Middle frontal gyrus (tissue), 1 donor: Measurements from ENCODE around the gene EEA1.
A peak's percentile ranks its signal among the peaks of the same experiment; 100 is the strongest.
"Not testable (repeated sequence)": the region's sequence is repeated elsewhere in the genome, so short reads cannot be mapped to it uniquely, and the experiment has no call there.

Experiments used
- DNase-seq: peaks from one replicate; pipeline ENCODE4 v3.0.0-alpha.2; 2015; ENCODE audit warnings: low spot score; ENCODE audit errors: extremely low spot score

EEA1 gene

DNA sequence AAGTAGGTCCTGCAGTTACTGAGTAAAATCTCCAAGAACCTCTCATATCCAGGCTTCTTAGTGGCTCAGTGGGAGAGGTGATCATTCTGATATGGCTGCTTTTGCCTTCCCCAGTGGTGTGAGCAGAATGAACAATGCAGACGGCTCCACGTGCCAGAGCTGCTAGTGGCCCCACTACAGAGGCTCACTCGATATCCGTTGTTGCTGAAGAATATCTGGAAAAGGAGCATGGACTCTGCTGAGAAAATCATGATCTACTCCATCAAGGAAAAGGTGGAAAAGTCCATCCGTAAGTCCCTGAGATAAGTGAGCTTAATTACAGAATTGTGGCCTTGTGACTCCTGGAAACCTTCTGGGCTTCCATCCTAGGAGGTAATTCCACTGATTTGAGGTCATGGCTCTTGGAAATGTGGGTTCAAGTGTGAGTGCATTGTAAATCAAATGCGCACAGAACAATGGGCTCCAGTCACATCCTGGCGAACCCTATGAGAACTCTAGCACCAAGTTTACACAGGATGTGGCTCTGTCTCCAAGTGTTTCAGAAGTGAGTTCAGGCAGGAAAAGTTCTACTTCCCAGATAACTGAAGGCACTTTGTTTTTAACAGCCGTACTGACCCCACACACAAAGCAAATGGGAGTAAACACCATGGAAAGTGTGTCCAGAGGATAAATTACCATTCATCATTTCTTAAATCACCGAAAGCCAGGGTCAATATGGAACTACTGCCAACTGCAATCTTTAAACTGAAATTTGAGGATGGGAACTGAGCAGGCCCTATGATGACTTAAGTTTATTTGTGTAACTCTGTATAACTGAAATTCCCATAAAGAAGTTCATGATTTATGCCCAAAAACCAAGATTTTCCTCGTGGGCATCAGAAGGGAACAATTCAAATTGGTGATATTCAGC is 174.9 kb downstream of the EEA1 start:
- no peak for DNase-seq

DNA sequence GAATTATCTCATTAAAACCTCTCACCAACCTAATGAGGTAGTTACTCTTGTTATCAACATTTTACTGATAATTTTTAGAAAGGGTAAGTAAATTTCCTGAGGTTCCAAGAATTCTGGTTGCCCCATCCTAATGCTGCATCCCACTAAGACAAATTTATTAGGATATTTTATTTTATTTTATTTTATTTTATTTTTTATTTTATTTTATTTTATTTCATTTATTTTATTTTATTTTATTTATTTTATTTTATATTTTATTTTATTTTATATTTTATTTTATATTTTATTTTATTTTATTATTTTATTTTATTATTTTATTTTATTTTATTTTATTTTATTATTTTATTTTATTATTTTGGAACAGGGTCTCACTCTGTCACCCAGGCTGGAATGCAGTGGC is 179.4 kb downstream of the EEA1 start:
- DNase-seq, result not testable (repeated sequence)

DNA sequence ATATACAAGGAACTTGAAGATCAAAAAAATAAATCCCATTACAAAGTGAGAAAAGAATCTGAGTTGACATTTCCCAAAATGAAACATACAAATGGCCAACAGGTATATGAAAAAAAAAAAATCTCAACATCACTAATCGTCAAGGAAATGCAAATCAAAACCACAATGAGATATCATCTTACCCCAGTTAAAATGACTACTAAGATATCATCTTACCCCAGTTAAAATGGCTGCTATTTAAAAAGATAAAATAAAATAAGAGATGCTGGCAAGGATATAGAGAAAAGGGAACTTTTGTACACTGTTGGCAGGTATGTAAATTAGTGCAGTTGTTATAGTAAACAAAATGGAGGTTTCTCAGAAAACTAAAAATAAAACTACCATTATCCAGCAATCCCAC is 181.9 kb downstream of the EEA1 start:
- no peak for DNase-seq

DNA sequence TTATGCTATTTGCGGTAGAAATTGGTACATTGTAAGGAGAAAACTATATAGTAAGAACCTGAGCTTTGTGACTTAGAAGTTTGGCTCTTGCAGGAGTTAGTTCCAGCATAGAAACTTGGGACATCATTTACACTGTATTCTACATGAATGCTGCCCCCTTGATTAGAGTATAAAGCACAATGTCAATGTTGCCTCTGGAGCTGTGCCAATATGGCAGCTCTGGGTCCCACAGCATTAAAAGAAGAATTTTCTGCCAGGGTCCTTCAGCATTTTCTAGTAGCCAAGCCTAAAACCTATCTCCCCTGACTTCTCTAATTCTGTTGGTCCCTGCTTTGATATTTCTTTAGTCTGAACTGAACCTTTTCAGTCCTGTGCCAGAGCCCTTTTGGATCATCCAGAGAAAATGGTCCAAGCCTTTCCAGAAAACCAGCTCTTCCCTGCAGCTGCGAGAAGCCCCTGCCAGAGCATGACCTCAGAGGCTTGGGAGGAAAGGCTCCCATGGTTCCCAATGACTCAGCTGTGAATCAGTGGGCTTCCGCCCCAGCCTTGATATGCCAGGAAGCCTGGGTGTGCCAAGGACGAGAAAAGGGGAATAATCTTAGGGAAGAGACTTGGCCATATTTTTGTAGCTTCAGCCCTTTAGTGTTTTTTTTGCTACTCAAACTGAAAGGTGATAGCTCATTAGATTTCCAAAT is 183.1 kb downstream of the EEA1 start:
- no peak for DNase-seq

DNA sequence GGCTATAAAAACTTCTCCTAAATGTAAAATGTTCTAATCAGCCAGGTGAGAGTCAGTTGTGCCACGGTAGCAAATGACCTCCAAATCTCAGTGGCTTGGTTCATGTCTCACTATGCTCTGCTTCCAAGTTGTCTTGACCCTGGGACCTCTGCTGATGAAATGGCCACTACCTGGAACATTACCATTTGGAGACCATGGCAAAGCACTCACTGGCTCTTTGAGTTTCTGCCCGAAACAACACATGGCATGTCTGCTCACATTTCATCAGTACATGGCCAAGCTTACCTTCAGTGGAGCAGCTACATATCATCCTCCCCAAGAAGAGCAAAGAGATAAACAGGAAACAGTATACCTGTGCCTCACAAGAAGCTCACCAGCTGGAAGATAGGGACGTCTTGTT is 186.1 kb downstream of the EEA1 start:
- DNase-seq, result no peak

DNA sequence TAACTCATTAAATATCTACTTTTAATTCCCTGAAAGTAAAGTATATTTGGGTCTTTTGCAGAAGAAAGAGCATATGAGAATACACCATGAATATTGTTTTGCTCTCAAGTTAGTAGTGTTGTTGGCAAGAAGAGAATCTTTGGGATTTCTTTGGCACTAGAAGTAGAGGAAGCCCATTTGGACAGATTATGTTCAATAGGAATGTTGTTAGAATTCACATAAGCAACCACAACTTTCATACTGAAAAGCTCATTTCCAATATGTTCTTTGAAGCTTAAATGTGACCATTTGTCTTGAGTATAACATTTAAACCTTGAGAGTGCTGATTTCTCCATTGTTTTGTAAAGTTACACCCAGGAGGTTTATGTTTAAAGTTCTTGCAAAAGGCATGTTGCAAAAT is 188.7 kb downstream of the EEA1 start:
- DNase-seq, result no peak

DNA sequence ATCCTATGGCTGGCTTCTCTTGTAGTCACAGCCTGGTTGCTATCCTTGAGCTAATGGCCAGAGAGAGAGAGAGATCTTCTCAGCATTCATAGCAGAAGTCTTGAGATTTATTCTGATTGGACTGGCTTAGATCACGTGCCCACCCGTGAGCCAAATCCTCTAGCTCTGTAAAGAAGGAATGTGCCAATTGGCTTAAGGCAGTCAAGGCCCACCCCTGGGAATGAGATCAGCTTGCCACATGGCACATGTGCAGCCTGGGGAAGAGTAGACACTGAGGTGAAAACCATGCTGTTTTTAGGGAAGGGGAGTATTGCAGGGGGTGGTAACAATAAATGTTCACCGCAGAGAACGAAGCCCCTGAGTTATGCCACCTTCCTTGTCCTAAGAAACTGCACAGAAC is 190.0 kb downstream of the EEA1 start:
- DNase-seq, result no peak

DNA sequence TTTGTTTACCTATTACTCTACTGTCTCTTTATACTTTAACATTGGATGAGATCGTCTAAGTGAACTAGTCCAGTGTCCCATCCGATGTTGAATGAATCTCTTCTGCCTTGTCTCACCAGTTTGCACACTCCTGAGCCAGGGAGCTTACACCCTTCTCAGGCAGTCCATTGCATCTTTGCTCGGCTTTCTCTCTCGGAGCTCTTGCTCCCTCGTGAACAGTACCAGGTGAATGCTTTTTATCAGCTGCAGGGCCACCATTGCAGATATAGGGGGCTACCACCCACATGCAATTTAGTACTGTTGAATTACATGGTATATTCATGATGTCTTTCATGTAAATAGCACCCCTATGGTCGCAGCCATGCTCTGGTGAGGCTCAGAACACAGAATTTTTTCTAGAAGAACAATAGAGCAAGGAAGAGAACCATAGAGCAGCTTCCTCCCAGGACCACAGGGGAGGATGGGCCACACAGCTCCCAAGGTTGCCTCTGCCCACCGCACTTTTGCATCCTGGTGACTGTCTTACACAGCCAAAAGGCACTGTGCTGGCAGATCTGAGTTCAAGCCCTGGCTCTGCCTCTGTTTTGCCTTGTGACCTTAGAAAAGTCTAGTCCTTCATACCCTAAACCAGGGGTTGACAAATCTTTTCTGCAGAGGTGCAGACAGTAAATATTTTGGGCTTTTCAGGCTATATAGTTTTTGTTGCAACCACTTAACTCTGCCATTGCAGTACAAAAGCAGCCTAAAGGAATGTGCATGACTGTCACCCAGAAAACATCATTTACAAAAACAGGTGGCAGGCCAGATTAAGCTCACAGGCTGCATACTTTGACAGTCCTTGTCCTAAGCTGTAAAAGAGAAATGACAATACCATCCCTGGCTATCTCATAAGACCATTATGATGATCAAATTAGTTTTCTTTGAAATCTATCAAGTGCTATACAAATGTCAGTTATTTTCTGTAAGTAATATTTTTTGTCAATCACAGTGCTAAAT is 190.9 kb downstream of the EEA1 start:
- DNase-seq, result no peak

DNA sequence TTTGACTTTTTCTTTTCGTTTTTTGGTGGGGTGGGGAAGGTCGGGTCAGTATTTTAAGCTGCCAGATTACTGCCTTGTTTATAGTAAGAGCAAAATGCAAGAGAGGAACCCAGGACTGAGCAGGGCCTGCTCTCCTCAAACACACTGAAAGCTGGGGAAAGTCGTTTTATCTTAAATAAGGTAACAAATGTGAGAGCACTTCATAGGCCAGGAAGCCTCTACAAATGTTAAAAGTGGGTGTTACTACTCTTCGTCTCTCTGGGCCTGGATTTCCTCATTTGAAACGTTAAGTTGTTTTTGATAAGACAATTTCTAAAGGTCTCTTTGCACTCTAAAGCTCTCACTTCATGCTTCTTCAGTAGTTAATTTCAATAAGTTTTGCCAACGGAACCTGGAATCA is 192.5 kb downstream of the EEA1 start:
- DNase-seq, result no peak

DNA sequence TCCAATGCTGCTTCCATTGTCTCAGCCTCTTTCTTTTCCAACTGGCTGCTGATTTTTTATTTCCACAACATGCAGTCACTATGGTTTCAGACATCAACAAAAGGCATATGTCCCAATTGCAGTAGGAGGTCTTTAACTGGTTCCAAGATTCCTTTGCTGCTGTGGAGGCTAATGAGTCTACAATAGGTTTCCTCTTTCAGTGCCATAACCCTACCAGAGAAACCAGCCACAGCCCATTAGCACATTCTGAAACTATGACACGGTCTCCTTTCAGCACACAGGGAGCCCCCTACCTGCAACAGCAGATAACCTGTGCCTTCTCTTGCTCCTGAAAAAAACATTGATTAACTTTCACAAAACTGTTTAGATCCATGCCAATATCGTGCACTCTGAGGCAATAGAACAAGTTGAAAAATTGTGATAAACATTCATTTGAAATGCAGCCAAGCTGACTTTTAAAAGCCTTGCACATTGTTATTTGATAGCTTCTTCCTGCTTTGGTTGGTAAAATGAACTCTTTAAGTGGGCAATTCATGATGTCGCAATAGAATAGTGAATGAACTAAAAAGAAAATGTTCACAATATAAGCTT is 193.9 kb downstream of the EEA1 start:
- no peak for DNase-seq

DNA sequence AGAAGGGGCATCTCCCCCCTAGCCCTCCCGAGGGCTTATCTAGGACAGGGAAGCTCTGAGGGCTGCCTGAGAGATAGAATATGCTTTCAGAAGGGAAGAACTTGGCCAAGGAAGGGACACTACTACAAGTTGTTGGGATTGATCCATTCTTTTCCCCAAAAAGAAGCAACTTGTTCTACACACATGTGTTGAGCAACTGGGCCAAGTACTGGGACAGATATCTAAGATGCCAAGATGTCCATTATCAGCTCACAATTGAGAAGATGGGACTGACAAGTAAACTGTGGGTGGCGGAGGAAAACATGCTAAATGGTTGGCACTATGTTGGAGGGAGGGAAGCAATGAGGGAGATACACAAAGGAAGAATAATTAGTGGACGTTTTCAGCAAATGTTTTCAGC is 195.4 kb downstream of the EEA1 start:
- no peak for DNase-seq

DNA sequence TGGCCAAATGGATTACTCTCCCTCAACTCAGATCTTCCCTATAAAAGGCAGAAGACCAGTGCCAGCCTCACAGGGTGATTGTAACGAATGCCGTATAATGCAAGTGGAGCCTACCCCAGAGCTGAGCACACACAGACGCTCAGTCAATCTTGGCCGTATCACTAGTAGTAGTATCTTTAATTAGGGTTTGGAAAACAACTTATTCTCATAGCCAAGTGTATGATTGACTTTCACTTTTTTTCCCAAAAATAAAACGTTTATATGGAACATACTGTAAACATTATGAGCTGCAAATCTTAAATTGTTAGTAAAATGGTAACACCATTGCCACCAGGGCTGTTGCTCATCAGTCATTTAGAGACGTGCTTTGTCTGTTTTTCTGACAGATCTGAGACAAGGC is 195.9 kb downstream of the EEA1 start:
- no peak for DNase-seq

DNA sequence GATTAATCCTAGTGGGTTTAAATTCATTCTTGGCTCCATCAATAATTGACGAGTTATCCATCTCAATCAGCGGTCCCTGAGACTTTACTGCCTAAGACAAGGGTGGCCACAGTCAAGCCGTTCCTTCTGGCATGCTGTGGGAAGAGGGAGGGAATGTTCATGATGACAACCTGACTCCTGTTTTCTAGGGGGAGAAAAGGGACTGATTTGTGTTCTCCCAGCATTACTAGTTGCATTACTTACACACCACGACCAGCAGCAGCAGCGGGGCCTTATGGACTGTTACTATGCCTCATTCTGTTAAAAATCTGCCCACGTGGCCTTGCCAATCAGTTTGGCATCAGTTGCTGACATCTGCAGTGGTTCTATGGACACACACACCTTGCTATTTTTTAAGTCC is 196.4 kb downstream of the EEA1 start:
- DNase-seq, result no peak

DNA sequence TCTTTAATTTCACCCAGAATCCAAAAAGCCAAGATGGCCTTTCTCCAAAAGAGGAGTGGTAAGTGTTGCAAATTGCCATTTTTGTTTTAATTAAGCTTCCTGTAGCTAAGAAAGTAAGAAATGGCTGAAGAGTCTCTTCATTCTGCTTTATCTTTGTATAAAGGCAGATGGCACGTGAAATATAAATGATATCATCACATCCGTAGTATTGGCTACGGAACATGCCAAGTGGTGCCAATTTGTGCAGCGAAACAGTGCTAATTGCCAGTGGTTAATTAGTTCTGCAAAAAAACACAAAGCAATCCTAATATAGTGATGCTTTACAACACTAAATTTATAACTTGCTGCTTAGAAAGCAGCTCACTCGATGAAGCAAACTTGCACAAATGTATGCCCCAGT is 196.9 kb downstream of the EEA1 start:
- no peak for DNase-seq

DNA sequence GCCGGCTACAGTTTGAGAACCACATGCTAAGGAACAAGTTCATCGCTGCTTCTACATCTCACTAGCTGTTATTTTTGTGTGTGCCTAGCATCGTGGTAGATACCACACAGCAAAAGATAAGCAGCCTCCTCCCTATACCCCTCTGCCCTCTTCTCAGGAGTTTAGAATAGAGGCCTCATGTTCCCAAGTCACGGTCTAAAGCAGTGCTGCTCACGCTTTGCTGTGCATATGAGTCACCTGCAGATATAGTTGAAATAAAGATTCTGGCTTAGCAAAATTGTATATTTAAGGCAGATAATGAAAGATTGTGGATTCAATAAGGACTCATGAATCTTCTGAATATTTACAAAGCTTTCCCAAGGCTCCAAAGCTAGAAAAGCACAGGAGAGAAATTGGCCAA is 198.3 kb downstream of the EEA1 start:
- no peak for DNase-seq

DNA sequence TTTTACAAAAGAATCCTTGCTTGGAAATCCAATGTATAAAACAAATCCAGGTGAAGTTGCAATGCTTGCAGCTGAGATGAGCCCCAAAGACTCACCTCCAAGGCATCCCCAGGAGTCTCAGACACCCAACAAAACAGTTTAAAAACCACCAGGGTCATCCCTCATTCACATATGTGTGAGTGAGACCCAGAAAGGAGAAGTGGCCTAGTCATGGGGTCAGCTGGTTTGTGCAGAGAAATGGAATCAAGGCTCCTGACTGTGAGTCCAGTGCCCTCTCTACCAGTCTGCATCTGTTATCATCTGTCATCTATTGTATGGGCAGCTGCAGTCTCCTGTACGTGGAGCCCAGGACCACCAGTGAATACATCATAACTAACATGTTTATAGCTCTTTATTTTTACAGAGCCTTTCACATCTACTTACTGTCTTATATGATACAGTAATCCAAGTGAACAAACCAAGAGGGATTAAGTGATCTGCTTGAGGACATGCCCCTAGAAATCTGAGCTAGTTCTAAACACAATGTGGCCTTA is 199.3 kb downstream of the EEA1 start:
- DNase-seq, result no peak

DNA sequence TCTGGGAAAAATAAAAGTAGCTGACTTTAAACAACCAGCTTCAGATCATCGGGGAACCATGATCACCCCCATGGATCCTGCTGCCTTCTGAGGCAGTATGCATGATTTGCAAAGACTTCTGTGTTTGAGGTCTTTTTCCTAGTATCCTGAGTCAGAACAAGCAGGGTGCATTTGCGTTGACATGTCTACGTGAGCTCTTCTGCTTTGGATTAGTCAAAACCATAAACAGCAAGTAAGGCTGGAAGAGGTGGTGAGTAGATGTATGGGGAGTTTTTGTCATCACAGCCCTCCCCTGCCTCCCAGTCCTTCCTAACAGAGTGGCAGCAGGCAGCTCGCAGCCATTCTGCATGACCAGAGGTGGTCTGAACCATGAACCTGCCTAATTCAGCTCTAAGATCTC is 202.2 kb downstream of the EEA1 start:
- DNase-seq, result no peak

DNA sequence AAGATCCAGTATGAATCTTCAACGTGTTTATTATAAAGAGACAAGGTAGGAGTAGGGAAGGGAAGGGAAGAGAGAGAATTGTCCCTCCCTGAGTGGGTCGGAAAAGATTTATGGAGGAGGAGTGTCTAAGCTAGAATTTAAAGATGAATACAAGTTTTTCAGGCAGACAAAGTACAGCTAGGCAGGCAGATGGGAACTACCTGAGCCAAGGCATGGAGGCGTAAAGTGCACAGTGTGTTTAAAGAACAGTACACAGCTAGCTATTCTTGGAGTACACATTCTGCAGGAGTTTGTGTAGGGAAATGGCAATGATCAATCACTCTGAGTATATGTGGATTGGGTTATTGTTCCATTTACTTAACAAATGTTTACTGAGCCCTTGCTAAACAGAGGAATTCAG is 206.2 kb downstream of the EEA1 start:
- peak; percentile 12 for DNase-seq

DNA sequence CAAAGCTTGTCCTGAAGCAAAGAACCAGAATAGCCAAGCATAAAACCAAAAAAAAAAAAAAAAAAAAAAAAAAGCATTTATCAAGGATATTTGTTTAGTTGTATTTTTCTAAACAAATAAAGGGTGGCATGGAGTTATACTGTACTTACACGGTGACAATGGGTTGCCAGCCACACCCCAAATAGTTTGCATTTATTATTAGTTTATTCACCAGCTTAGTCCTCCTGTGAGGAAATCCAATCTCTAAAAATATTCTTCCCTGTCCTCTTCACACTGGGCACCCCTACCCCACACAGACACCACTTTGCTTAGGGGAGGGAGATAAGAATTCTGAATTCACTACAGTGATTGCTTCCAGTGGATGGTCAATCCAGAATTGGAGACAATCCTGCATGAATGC is 207.4 kb downstream of the EEA1 start:
- no peak for DNase-seq

DNA sequence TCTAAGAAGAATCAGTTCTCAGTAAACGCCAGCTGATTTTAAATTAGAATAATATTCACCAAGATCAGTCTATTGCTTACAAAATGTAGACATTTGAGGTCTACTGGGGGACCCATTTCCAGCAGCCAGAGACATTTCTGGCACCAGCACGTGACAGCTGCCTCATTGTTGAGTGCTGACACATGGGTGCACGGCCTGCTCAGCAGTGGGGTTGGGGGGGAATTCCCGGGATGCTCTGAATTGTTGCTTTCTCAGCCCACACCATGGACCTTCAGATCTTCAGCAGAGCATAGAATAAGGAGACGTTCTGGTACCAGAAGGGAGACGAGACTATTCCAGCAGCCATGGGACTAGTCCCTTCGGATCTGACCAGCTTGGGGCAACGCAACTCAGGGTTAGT is 208.0 kb downstream of the EEA1 start:
- DNase-seq, result no peak
